Aorta (tissue), 5 donors: Measurements from ENCODE around the gene MTHFS. TPM values are rescaled to one million over a fixed set of nuclear protein-coding genes. Genes with fewer than 3 reads are reported as not detected.

ENCODE experiments used
- ATAC-seq: fragments of 200-7000 bp; cut with Tn5 transposase; one replicate; pipeline ENCODE4 v1.9.1; 2022; ENCODE audit warnings: moderate library complexity; ENCODE audit not compliant: low FRiP score
- DNase-seq, 2 donors: peaks; one replicate each; pipeline ENCODE4 v3.0.0-alpha.2; 2020
- H3K27ac ChIP-seq, 2 donors: one replicate each; pipeline ENCODE4 v1.5.1; 2013; ENCODE audit warnings: low read length in 2 of 2, mild to moderate bottlenecking in 2 of 2, moderate library complexity in 2 of 2, control low read depth in 1 of 2, inconsistent platforms in 1 of 2, low read depth in 1 of 2
- H3K27me3 ChIP-seq, 2 donors: one replicate each; pipeline ENCODE4 v1.6.1; 2013; ENCODE audit warnings: control low read depth in 1 of 2, low read length in 1 of 2, mild to moderate bottlenecking in 1 of 2, moderate library complexity in 1 of 2; ENCODE audit not compliant: insufficient read depth in 2 of 2, control insufficient read depth in 1 of 2
- H3K36me3 ChIP-seq, 2 donors: one replicate each; pipeline ENCODE4 v1.6.1; 2013; ENCODE audit warnings: control low read depth in 1 of 2, low read length in 1 of 2, mild to moderate bottlenecking in 1 of 2; ENCODE audit not compliant: insufficient read depth in 2 of 2, control insufficient read depth in 1 of 2
- H3K4me1 ChIP-seq, 2 donors: one replicate each; pipeline ENCODE4 v1.6.1; 2013; ENCODE audit warnings: low read length in 2 of 2, control low read depth in 1 of 2, mild to moderate bottlenecking in 1 of 2, moderate library complexity in 1 of 2; ENCODE audit not compliant: insufficient read depth in 2 of 2, control insufficient read depth in 1 of 2
- H3K4me3 ChIP-seq, 2 donors: one replicate each; pipeline ENCODE4 v1.5.1; 2013; ENCODE audit warnings: low read length in 2 of 2, control low read depth in 1 of 2, mild to moderate bottlenecking in 1 of 2
- H3K9me3 ChIP-seq: one replicate; pipeline ENCODE4 v1.6.1; 2013; ENCODE audit warnings: mild to moderate bottlenecking, low read length; ENCODE audit not compliant: control insufficient read depth
- WGBS, 2 donors: extraction: QIAGEN DNeasy Blood & Tissue Kit; methylation state at CpG; one replicate each; pipeline ENCODE4 v1.1.7; 2013; 5-methylcytosine and 5-hydroxymethylcytosine counted together
- intact Hi-C, 2 donors: fragments of 100-400 bp; cut with DNase I; formaldehyde crosslinking; loops; one replicate each; pipeline versions ENCODE4 v1.14.2 to v1.15.0; 2022
- polyA plus RNA-seq, 2 donors: library from polyadenylated mRNA; stranded (reverse); fragments of 200-250 nt; gene quantifications; one replicate each; pipeline ENCODE4 v1.2.3, GENCODE V29; 2013
- total RNA-seq, 2 donors: library from RNA; stranded (reverse); fragmentation: NEBNext Ultra II Directional; extraction: Animal tissue kit (Norgen Biotek cat#: 25700); gene quantifications; one replicate each; pipeline ENCODE4 v1.2.1, GENCODE V29; 2021
- donor health status: healthy with polysubstance abuse.
- donor health status: Bipolar disorder and iron deficiency.
- donor health status: DM: no; HTN: no; CAD: no.
- donor health status: DM: no; HTN: no; CAD: no.
- donor health status: DM: yes; HTN: yes; CAD: no.

Gene MTHFS
- total and polyA plus RNA-seq, 4 donors, result 8.6 to 50.2 (median 19.1) TPM

GRCh38 chr15:79798311-79798710 lies 98.5 kb downstream of the MTHFS start:
- Histone ChIP-seq H3K4me1 (no peaks in the 10 kb centered on the region), H3K27ac (no peak overlapping the region), H3K4me3 (no peak overlapping the region), H3K36me3 (no peaks in the 10 kb centered on the region), H3K9me3 (peaks cover 5% of the 10 kb centered on the region), H3K27me3 (no peaks in the 10 kb centered on the region)
- DNase-seq (no peak), ATAC-seq (no peak)
- 81 to 84% methylated on average over 2 of the region's 2 CpGs for WGBS, 2 donors
- intact Hi-C loops, result no loop called here

Other genes starting within 250 kb of the MTHFS start
- gene BCL2A1, start 74.2 kb upstream of the MTHFS start, total RNA-seq, result 1 to 10 TPM; 5.1 to 7.8 TPM
- 1 to 10 TPM in 1 of 2 donors, under 1 TPM in 1; 0.18 to 8.3 TPM for gene BCL2A1, start 74.2 kb upstream of the MTHFS start, polyA plus RNA-seq
- gene ZFAND6, start 162.7 kb upstream of the MTHFS start, total RNA-seq, result 10 to 100 TPM; 61.2 to 73.7 TPM
- gene ZFAND6, start 162.7 kb upstream of the MTHFS start, polyA plus RNA-seq, result 10 to 100 TPM; 77.3 to 94.0 TPM